GM23338 (cell line): ENCODE results near the gene LIFR. TPM values are rescaled to one million over a fixed set of nuclear protein-coding genes. Genes with fewer than 3 reads are reported as not detected.

Experiments used
- ATAC-seq: fragments of 200-7000 bp; cut with Tn5 transposase; 3 replicates; pipeline ENCODE4 v1.9.1; 2020
- DNase-seq: peaks from one replicate; pipeline ENCODE4 v3.0.0-alpha.2; 2015; ENCODE audit warnings: low spot score
- H2AFZ ChIP-seq: fragments of 200-600 bp; sonication (generic); 2 replicates; pipeline ENCODE4 v1.8.0; 2016; ENCODE audit warnings: antibody characterized with exemption, mild to moderate bottlenecking, moderate library complexity
- H3F3A ChIP-seq: fragments of 200-600 bp; sonication (generic); replicated peaks from 2 replicates; pipeline ENCODE4 v1.8.0; 2017; ENCODE audit warnings: antibody characterized with exemption, mixed run types, low read depth
- H3K27ac ChIP-seq: fragments of 200-600 bp; sonication (generic); 2 replicates; pipeline ENCODE4 v1.6.1; 2016; ENCODE audit warnings: low read depth
- H3K27me3 ChIP-seq: fragments of 200-600 bp; sonication (generic); 2 replicates; pipeline ENCODE4 v1.8.0; 2016; ENCODE audit warnings: mild to moderate bottlenecking, mixed run types, moderate library complexity; ENCODE audit not compliant: insufficient read depth
- H3K36me3 ChIP-seq: fragments of 200-600 bp; sonication (generic); 2 replicates; pipeline ENCODE4 v1.8.0; 2016; ENCODE audit warnings: mild to moderate bottlenecking; ENCODE audit not compliant: insufficient read depth
- H3K4me1 ChIP-seq: fragments of 200-600 bp; sonication (generic); 2 replicates; pipeline ENCODE4 v1.8.0; 2016; ENCODE audit warnings: mild to moderate bottlenecking, moderate library complexity; ENCODE audit not compliant: insufficient read depth
- H3K4me2 ChIP-seq: fragments of 200-600 bp; sonication (generic); 2 replicates; pipeline ENCODE4 v1.7.1; 2017; ENCODE audit warnings: mixed run types
- H3K4me3 ChIP-seq: fragments of 200-600 bp; sonication (generic); 2 replicates; pipeline ENCODE4 v1.6.1; 2016; ENCODE audit warnings: mixed run types
- H3K79me2 ChIP-seq: fragments of 200-600 bp; sonication (generic); replicated peaks from 2 replicates; pipeline ENCODE4 v1.8.0; 2017; ENCODE audit warnings: mild to moderate bottlenecking; ENCODE audit not compliant: insufficient read depth
- H3K9me2 ChIP-seq: fragments of 200-600 bp; sonication (generic); 2 replicates; pipeline ENCODE4 v1.8.0; 2017; ENCODE audit not compliant: insufficient read depth
- H4K20me1 ChIP-seq: fragments of 200-600 bp; sonication (generic); replicated peaks from 2 replicates; pipeline ENCODE4 v1.8.0; 2017; ENCODE audit warnings: mild to moderate bottlenecking; ENCODE audit not compliant: insufficient read depth
- H3K27ac Mint-ChIP-seq: 2 replicates; pipeline ENCODE4 v1.8.0; 2020; ENCODE audit warnings: inconsistent platforms, mild to moderate bottlenecking, moderate library complexity, mixed read lengths
- H3K27me3 Mint-ChIP-seq: 3 replicates; pipeline ENCODE4 v1.8.0; 2022; ENCODE audit warnings: low read depth, mild to moderate bottlenecking, moderate library complexity, mixed read lengths, inconsistent platforms; ENCODE audit not compliant: insufficient read depth, poor library complexity
- H3K36me3 Mint-ChIP-seq: 3 replicates; pipeline ENCODE4 v1.8.0; 2021; ENCODE audit warnings: low read depth, mild to moderate bottlenecking, inconsistent platforms, moderate library complexity, mixed read lengths
- H3K4me1 Mint-ChIP-seq: 3 replicates; pipeline ENCODE4 v1.8.0; 2020; ENCODE audit warnings: mild to moderate bottlenecking, inconsistent platforms, mixed read lengths
- H3K4me3 Mint-ChIP-seq: 3 replicates; pipeline ENCODE4 v1.8.0; 2021; ENCODE audit warnings: moderate library complexity, mild to moderate bottlenecking, inconsistent platforms, mixed read lengths
- H3K9me3 Mint-ChIP-seq: 3 replicates; pipeline ENCODE4 v1.8.0; 2020; ENCODE audit warnings: moderate library complexity, mild to moderate bottlenecking, inconsistent platforms, mixed read lengths
- ETS1 ChIP-seq: IDR thresholded peaks from 2 replicates; pipeline ENCODE4 v1.6.1; 2016; ENCODE audit warnings: antibody characterized with exemption
- EZH2phosphoT487 ChIP-seq: fragments of 200-600 bp; sonication (generic); IDR thresholded peaks from one replicate; pipeline ENCODE4 v1.8.1; 2018; ENCODE audit warnings: antibody characterized with exemption; ENCODE audit not compliant: unreplicated experiment
- NANOG ChIP-seq: IDR thresholded peaks from 2 replicates; pipeline ENCODE4 v1.6.1; 2016; ENCODE audit warnings: antibody characterized with exemption, borderline replicate concordance
- POLR2AphosphoS5 ChIP-seq: IDR thresholded peaks from 2 replicates; pipeline ENCODE4 v1.6.1; 2016; ENCODE audit warnings: antibody characterized with exemption, low read depth
- REST ChIP-seq: IDR thresholded peaks from one replicate; pipeline ENCODE4 v1.6.1; 2018; ENCODE audit warnings: antibody characterized with exemption; ENCODE audit not compliant: unreplicated experiment
- STAT1 ChIP-seq: IDR thresholded peaks from one replicate; pipeline ENCODE4 v1.6.1; 2016; ENCODE audit warnings: antibody characterized with exemption; ENCODE audit not compliant: unreplicated experiment
- polyA plus RNA-seq: library from polyadenylated mRNA; unstranded; fragments of >200 nt; fragmentation: Nextera tagmentation; extraction: Ambion mirVana; gene quantifications from 2 replicates; pipeline ENCODE4 v1.2.1, GENCODE V29; 2016
- total RNA-seq: library from RNA; depleted of rRNA; stranded (reverse); fragments of >200 nt; shearing (Covaris generic); gene quantifications from 2 replicates; pipeline ENCODE4 v1.2.3, GENCODE V29; 2014

Gene LIFR
- total and polyA plus RNA-seq, 2 experiments from 2014 or later = 11.0 to 25.2 TPM

- DNase-seq = no peak
Observed at GRCh38 chr5:38448568-38449350, 107.7 kb downstream of the LIFR start.

GRCh38 chr5:38447786-38448185, 108.7 kb downstream of the LIFR start:
- Histone ChIP-seq H3K27me3 (no peaks in the 10 kb centered on the region), H3K9me2 (no peaks in the 10 kb centered on the region), H3F3A (no peaks in the 10 kb centered on the region), H3K36me3 (no peaks in the 10 kb centered on the region), H3K4me2 (no peak overlapping the region), H4K20me1 (no peaks in the 10 kb centered on the region), H3K4me1 (no peaks in the 10 kb centered on the region), H3K4me3 (no peak overlapping the region), H2AFZ (no peak overlapping the region), H3K79me2 (no peaks in the 10 kb centered on the region), H3K27ac (no peak overlapping the region)
- DNase-seq = no peak
- Mint-ChIP-seq H3K9me3 (no peaks in the 10 kb centered on the region; the same call in 2 of the 3 replicates), H3K27ac (no peak overlapping the region), H3K36me3 (no peaks in the 10 kb centered on the region), H3K4me1 (no peaks in the 10 kb centered on the region; the same call in 2 of the 3 replicates), H3K27me3 (peaks cover 4% of the 10 kb centered on the region), H3K4me3 (no peak overlapping the region)
- ATAC-seq = no peak
- TF ChIP-seq STAT1 = no peak
- TF ChIP-seq POLR2AphosphoS5 = no peak

More at GRCh38 chr5:38448568-38449350, 107.7 kb downstream of the LIFR start:
- Mint-ChIP-seq H3K4me3 (no peak overlapping the region), H3K36me3 (no peaks in the 10 kb centered on the region), H3K27me3 (peaks cover 6% of the 10 kb centered on the region), H3K9me3 (no peaks in the 10 kb centered on the region; the same call in 2 of the 3 replicates), H3K27ac (no peak overlapping the region), H3K4me1 (no peaks in the 10 kb centered on the region; the same call in 2 of the 3 replicates)
- no peaks in the 10 kb centered on the region for H3K4me1 ChIP-seq
- no peak overlapping the region for H3K27ac ChIP-seq
- H3K4me3 ChIP-seq = no peak overlapping the region
- no peaks in the 10 kb centered on the region for H3K36me3 ChIP-seq
- H4K20me1 ChIP-seq = no peaks in the 10 kb centered on the region
- H3K4me2 ChIP-seq = no peak overlapping the region
- no peak for ATAC-seq
- no peak overlapping the region for H2AFZ ChIP-seq
- H3F3A ChIP-seq = no peaks in the 10 kb centered on the region
- H3K9me2 ChIP-seq = no peaks in the 10 kb centered on the region
- TF ChIP-seq EZH2phosphoT487 (no peak), REST (no peak), NANOG (no peak), ETS1 (no peak)
- H3K79me2 ChIP-seq = no peaks in the 10 kb centered on the region
- H3K27me3 ChIP-seq = no peaks in the 10 kb centered on the region
